GM12878 (cell line): ENCODE results near the gene MICB. TPM values are rescaled to one million over a fixed set of nuclear protein-coding genes. Genes with fewer than 3 reads are reported as not detected.
A peak's percentile ranks its signal among the peaks of the same experiment; 100 is the strongest.

Experiments
- ATF7 ChIP-seq: fragments of 450-650 bp; IDR thresholded peaks from 2 replicates; pipeline ENCODE4 v1.6.1; 2016; ENCODE audit warnings: low read depth, mild to moderate bottlenecking
- CBFB ChIP-seq: IDR thresholded peaks from 2 replicates; pipeline ENCODE4 v1.6.1; 2016; ENCODE audit warnings: antibody characterized with exemption, low read depth
- CHD2 ChIP-seq: IDR thresholded peaks from 2 replicates; pipeline ENCODE4 v1.6.1; 2011; ENCODE audit warnings: low read depth, low read length, improper control_type of control experiment, borderline replicate concordance
- MTA3 ChIP-seq: IDR thresholded peaks from 2 replicates; pipeline ENCODE4 v1.6.1; 2012; ENCODE audit warnings: low read length, inconsistent platforms, borderline replicate concordance
- NRF1 ChIP-seq: conservative IDR thresholded peaks from 2 replicates; pipeline ENCODE4 v1.6.1; 2011; ENCODE audit warnings: mild to moderate bottlenecking, low read depth, low read length, improper control_type of control experiment
- RAD21 ChIP-seq: IDR thresholded peaks from 2 replicates; pipeline ENCODE4 v1.6.1; 2011; ENCODE audit warnings: mild to moderate bottlenecking, low read depth, low read length, moderate library complexity; ENCODE audit not compliant: insufficient read depth
- SIX5 ChIP-seq: IDR thresholded peaks from 2 replicates; pipeline ENCODE4 v1.6.1; 2011; ENCODE audit warnings: mild to moderate bottlenecking, low read depth, low read length, moderate library complexity; ENCODE audit not compliant: severe bottlenecking
- TAF1 ChIP-seq: IDR thresholded peaks from 2 replicates; pipeline ENCODE4 v1.6.1; 2011; ENCODE audit warnings: mild to moderate bottlenecking, low read depth, low read length, borderline replicate concordance
- ZNF24 ChIP-seq: fragments of 450-650 bp; IDR thresholded peaks from 2 replicates; pipeline ENCODE4 v1.6.1; 2017; ENCODE audit warnings: antibody characterized with exemption, mild to moderate bottlenecking
- polyA plus RNA-seq, 11 experiments: library from polyadenylated mRNA; depleted of rRNA in 4 of 11; unstranded in 6 of 11; stranded (reverse) in 5 of 11; fragments of >200 nt; fragmentation: Nextera tagmentation in 4 of 11; fragmentation: Illumina TruSeq in 1 of 11; extraction: Ambion mirVana in 4 of 11; extraction: Trizol in 1 of 11; gene quantifications; 1 replicate in 1 of 11; 2 replicates in 10 of 11; pipeline versions ENCODE4 v1.2.1 to v1.2.3, GENCODE V29; 2011 to 2016; ENCODE audit warnings: inconsistent platforms in 2 of 11, missing spikeins in 2 of 11, low read depth in 1 of 11
- total RNA-seq, 4 experiments: library from RNA; depleted of rRNA in 3 of 4; stranded (reverse); fragments of >200 nt in 3 of 4; fragmentation: Illumina TruSeq in 1 of 4; extraction: Trizol in 1 of 4; gene quantifications; 2 replicates each; pipeline versions ENCODE4 v1.2.1 to v1.2.3, GENCODE V29; 2013 to 2021
- TF ChIP-seq, protein P1 (sequence below): IDR thresholded peaks from 2 replicates; pipeline ENCODE4 v1.6.1; 2012; ENCODE audit warnings: low read depth, low read length, improper control_type of control experiment
- TF ChIP-seq, protein P2 (sequence below): fragments of 450-650 bp; IDR thresholded peaks from 2 replicates; pipeline ENCODE4 v1.6.1; 2016; ENCODE audit warnings: mild to moderate bottlenecking, moderate library complexity, borderline replicate concordance
- TF ChIP-seq, protein P3 (sequence below): fragments of 450-650 bp; conservative IDR thresholded peaks from 2 replicates; pipeline ENCODE4 v1.6.1; 2017; ENCODE audit warnings: mild to moderate bottlenecking, moderate library complexity
- TF ChIP-seq, protein P4 (sequence below): fragments of 450-650 bp; IDR thresholded peaks from 2 replicates; pipeline ENCODE4 v1.6.1; 2017; ENCODE audit warnings: low read depth, mild to moderate bottlenecking, moderate library complexity
- TF ChIP-seq, protein P5 (sequence below): fragments of 450-650 bp; IDR thresholded peaks from 2 replicates; pipeline ENCODE4 v1.6.1; 2017; ENCODE audit warnings: borderline replicate concordance
- TF ChIP-seq, protein P6 (sequence below): fragments of 150-350 bp; IDR thresholded peaks from 2 replicates; pipeline ENCODE4 v1.6.1; 2016; ENCODE audit warnings: low read depth, low read length

The MICB gene
- total and polyA plus RNA-seq, 10 of the 15 experiments (the other 5 are each of a cell fraction or from before 2014, with no cell fraction given) = 9.0 to 37.1 (median 17.8) TPM

DNA sequence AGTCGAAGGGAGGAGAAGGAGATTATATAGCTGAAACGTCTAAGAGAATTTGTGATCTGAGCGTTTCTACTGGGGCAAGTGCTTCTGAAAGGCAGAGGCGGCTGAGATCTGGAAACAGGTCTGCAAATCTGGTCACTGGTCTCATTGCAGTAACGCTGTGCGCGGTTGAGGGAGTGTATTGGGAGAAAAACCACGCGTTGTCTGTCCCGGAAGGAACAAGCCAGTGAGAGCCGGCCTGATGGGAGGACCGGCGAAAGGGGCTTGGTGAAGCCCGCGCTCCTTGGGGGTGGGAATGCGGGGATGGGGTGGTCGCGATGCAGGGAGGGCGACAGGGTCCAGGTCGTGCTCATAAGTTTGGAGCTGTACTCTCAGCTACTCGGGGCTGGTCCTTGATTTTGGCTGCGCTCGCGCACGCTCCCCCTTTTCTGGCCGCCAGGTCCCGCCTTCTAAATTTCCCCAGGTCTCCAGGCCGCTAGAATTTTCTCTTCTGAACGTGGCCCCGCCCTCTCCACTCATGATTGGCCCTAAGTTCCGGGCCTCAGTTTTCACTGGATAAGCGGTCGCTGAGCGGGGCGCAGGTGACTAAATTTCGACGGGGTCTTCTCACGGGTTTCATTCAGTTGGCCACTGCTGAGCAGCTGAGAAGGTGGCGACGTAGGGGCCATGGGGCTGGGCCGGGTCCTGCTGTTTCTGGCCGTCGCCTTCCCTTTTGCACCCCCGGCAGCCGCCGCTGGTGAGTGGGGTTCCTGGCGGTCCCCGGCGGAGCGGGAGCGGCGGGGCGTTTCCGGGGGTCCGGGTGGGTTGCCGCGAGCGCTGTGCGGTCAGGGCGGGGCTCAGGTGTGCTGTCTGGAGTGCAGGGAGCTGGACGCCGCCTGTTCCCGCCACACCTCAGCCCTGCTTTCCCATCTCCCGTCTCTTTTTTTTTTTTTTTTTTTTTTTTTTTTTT is at the start of gene MICB (continued):
- TF ChIP-seq, protein P1, sequence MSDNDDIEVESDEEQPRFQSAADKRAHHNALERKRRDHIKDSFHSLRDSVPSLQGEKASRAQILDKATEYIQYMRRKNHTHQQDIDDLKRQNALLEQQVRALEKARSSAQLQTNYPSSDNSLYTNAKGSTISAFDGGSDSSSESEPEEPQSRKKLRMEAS = 0 out of 2 replicates have a peak, but pooled peaks have one; percentile 58
- TF ChIP-seq, protein P2, sequence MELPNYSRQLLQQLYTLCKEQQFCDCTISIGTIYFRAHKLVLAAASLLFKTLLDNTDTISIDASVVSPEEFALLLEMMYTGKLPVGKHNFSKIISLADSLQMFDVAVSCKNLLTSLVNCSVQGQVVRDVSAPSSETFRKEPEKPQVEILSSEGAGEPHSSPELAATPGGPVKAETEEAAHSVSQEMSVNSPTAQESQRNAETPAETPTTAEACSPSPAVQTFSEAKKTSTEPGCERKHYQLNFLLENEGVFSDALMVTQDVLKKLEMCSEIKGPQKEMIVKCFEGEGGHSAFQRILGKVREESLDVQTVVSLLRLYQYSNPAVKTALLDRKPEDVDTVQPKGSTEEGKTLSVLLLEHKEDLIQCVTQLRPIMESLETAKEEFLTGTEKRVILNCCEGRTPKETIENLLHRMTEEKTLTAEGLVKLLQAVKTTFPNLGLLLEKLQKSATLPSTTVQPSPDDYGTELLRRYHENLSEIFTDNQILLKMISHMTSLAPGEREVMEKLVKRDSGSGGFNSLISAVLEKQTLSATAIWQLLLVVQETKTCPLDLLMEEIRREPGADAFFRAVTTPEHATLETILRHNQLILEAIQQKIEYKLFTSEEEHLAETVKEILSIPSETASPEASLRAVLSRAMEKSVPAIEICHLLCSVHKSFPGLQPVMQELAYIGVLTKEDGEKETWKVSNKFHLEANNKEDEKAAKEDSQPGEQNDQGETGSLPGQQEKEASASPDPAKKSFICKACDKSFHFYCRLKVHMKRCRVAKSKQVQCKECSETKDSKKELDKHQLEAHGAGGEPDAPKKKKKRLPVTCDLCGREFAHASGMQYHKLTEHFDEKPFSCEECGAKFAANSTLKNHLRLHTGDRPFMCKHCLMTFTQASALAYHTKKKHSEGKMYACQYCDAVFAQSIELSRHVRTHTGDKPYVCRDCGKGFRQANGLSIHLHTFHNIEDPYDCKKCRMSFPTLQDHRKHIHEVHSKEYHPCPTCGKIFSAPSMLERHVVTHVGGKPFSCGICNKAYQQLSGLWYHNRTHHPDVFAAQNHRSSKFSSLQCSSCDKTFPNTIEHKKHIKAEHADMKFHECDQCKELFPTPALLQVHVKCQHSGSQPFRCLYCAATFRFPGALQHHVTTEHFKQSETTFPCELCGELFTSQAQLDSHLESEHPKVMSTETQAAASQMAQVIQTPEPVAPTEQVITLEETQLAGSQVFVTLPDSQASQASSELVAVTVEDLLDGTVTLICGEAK = no peak; the same call in 1 of the 2 replicates
- TF ChIP-seq SIX5 (no peak), CBFB (no peak), NRF1 (peak; percentile 32), TAF1 (peak; percentile 67; the same call in 1 of the 2 replicates), RAD21 (no peak), CHD2 (no peak), MTA3 (no peak), ZNF24 (no peak), ATF7 (peak; percentile 96)
- TF ChIP-seq, protein P3, sequence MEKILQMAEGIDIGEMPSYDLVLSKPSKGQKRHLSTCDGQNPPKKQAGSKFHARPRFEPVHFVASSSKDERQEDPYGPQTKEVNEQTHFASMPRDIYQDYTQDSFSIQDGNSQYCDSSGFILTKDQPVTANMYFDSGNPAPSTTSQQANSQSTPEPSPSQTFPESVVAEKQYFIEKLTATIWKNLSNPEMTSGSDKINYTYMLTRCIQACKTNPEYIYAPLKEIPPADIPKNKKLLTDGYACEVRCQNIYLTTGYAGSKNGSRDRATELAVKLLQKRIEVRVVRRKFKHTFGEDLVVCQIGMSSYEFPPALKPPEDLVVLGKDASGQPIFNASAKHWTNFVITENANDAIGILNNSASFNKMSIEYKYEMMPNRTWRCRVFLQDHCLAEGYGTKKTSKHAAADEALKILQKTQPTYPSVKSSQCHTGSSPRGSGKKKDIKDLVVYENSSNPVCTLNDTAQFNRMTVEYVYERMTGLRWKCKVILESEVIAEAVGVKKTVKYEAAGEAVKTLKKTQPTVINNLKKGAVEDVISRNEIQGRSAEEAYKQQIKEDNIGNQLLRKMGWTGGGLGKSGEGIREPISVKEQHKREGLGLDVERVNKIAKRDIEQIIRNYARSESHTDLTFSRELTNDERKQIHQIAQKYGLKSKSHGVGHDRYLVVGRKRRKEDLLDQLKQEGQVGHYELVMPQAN = peak; percentile 65; the same call in 1 of the 2 replicates
- TF ChIP-seq, protein P4, sequence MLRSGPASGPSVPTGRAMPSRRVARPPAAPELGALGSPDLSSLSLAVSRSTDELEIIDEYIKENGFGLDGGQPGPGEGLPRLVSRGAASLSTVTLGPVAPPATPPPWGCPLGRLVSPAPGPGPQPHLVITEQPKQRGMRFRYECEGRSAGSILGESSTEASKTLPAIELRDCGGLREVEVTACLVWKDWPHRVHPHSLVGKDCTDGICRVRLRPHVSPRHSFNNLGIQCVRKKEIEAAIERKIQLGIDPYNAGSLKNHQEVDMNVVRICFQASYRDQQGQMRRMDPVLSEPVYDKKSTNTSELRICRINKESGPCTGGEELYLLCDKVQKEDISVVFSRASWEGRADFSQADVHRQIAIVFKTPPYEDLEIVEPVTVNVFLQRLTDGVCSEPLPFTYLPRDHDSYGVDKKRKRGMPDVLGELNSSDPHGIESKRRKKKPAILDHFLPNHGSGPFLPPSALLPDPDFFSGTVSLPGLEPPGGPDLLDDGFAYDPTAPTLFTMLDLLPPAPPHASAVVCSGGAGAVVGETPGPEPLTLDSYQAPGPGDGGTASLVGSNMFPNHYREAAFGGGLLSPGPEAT = peak; percentile 85
- TF ChIP-seq, protein P5, sequence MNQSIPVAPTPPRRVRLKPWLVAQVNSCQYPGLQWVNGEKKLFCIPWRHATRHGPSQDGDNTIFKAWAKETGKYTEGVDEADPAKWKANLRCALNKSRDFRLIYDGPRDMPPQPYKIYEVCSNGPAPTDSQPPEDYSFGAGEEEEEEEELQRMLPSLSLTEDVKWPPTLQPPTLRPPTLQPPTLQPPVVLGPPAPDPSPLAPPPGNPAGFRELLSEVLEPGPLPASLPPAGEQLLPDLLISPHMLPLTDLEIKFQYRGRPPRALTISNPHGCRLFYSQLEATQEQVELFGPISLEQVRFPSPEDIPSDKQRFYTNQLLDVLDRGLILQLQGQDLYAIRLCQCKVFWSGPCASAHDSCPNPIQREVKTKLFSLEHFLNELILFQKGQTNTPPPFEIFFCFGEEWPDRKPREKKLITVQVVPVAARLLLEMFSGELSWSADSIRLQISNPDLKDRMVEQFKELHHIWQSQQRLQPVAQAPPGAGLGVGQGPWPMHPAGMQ = no peak
- TF ChIP-seq, protein P6, sequence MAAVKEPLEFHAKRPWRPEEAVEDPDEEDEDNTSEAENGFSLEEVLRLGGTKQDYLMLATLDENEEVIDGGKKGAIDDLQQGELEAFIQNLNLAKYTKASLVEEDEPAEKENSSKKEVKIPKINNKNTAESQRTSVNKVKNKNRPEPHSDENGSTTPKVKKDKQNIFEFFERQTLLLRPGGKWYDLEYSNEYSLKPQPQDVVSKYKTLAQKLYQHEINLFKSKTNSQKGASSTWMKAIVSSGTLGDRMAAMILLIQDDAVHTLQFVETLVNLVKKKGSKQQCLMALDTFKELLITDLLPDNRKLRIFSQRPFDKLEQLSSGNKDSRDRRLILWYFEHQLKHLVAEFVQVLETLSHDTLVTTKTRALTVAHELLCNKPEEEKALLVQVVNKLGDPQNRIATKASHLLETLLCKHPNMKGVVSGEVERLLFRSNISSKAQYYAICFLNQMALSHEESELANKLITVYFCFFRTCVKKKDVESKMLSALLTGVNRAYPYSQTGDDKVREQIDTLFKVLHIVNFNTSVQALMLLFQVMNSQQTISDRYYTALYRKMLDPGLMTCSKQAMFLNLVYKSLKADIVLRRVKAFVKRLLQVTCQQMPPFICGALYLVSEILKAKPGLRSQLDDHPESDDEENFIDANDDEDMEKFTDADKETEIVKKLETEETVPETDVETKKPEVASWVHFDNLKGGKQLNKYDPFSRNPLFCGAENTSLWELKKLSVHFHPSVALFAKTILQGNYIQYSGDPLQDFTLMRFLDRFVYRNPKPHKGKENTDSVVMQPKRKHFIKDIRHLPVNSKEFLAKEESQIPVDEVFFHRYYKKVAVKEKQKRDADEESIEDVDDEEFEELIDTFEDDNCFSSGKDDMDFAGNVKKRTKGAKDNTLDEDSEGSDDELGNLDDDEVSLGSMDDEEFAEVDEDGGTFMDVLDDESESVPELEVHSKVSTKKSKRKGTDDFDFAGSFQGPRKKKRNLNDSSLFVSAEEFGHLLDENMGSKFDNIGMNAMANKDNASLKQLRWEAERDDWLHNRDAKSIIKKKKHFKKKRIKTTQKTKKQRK = no peak
